ENCODE measurements around the gene NRP1.

Gene NRP1

GRCh38 chr10:33293531-33294170 is 40.8 kb downstream of the NRP1 start:
- no peak for DNase-seq (ENCODE audit: low read depth in 2 of 3, low spot score in 2 of 3)

GRCh38 chr10:33293076-33293475 is 41.4 kb downstream of the NRP1 start:
- DNase-seq (ENCODE audit: low read depth in 2 of 3, low spot score in 2 of 3): no peak

GRCh38 chr10:33291053-33291592 is 43.3 kb downstream of the NRP1 start:
- DNase-seq (ENCODE audit: low read depth in 2 of 3, low spot score in 2 of 3): no peak

- DNase-seq (ENCODE audit: low read depth in 2 of 3, low spot score in 2 of 3): no peak
These were observed 44.0 kb downstream of the NRP1 start for GRCh38 chr10:33290321-33291052.

GRCh38 chr10:33289776-33290175 is 44.7 kb downstream of the NRP1 start:
- DNase-seq (ENCODE audit: low read depth in 2 of 3, low spot score in 2 of 3): no peak

GRCh38 chr10:33288127-33288526 is 46.3 kb downstream of the NRP1 start:
- DNase-seq (ENCODE audit: low read depth in 2 of 3, low spot score in 2 of 3): no peak

GRCh38 chr10:33287112-33287511 is 47.4 kb downstream of the NRP1 start:
- DNase-seq (ENCODE audit: low read depth in 2 of 3, low spot score in 2 of 3): no peak

GRCh38 chr10:33286157-33286934 is 48.1 kb downstream of the NRP1 start:
- DNase-seq (ENCODE audit: low read depth in 2 of 3, low spot score in 2 of 3): no peak

- DNase-seq (ENCODE audit: low read depth in 2 of 3, low spot score in 2 of 3): no peak
These were observed 49.5 kb downstream of the NRP1 start for GRCh38 chr10:33284945-33285344.

GRCh38 chr10:33279811-33280602 is 54.5 kb downstream of the NRP1 start:
- DNase-seq (ENCODE audit: low read depth in 2 of 3, low spot score in 2 of 3): no peak

- DNase-seq (ENCODE audit: low read depth in 2 of 3, low spot score in 2 of 3): no peak
These were observed 55.2 kb downstream of the NRP1 start for GRCh38 chr10:33279276-33279675.

GRCh38 chr10:33278198-33278597 is 56.3 kb downstream of the NRP1 start:
- no peak for DNase-seq (ENCODE audit: low read depth in 2 of 3, low spot score in 2 of 3)

- DNase-seq (ENCODE audit: low read depth in 2 of 3, low spot score in 2 of 3): no peak
These were observed 57.3 kb downstream of the NRP1 start for GRCh38 chr10:33277135-33277536.

- DNase-seq (ENCODE audit: low read depth in 2 of 3, low spot score in 2 of 3): no peak
These were observed 58.1 kb downstream of the NRP1 start for GRCh38 chr10:33276282-33276923.

- no peak for DNase-seq (ENCODE audit: low read depth in 2 of 3, low spot score in 2 of 3)
These were observed 60.2 kb downstream of the NRP1 start for GRCh38 chr10:33274096-33274785.

- DNase-seq (ENCODE audit: low read depth in 2 of 3, low spot score in 2 of 3): no peak
These were observed 61.0 kb downstream of the NRP1 start for GRCh38 chr10:33273295-33274002.

- no peak for DNase-seq (ENCODE audit: low read depth in 2 of 3, low spot score in 2 of 3)
These were observed 61.8 kb downstream of the NRP1 start for GRCh38 chr10:33272635-33273034.

GRCh38 chr10:33271969-33272583 is 62.4 kb downstream of the NRP1 start:
- DNase-seq (ENCODE audit: low read depth in 2 of 3, low spot score in 2 of 3): no peak

- no peak for DNase-seq (ENCODE audit: low read depth in 2 of 3, low spot score in 2 of 3)
These were observed 63.5 kb downstream of the NRP1 start for GRCh38 chr10:33270971-33271370.
